K562 (cell line): ENCODE results near the gene COX5A. TPM values are rescaled to one million over a fixed set of nuclear protein-coding genes. Genes with fewer than 3 reads are reported as not detected.
A peak's percentile ranks its signal among the peaks of the same experiment; 100 is the strongest.

ENCODE experiments used
- ATAC-seq: fragments of 200-7000 bp; cut with Tn5 transposase; 3 replicates; pipeline ENCODE4 v1.9.1; 2020; ENCODE audit warnings: moderate library complexity
- BruUV-seq: library from RNA; stranded (reverse); fragments of 400-500 nt; replicated peaks from 2 replicates; lab custom pipeline; 2021; lab: Mats Ljungman, UMichigan
- CTCF ChIA-PET: fragments of 300-600 bp; formaldehyde crosslinking; extraction: SDS; loops from one replicate; lab custom pipeline; 2021; ENCODE audit warnings: low intra/inter-chr PET ratio; lab: Yijun Ruan, JAX
- POLR2A ChIA-PET: fragments of 300-600, 350-650 bp; sonication (Branson Sonifier 250); formaldehyde crosslinking; extraction: SDS; loops from one replicate; lab custom pipeline; 2021; ENCODE audit warnings: antibody characterized with exemption, inconsistent platforms; lab: Yijun Ruan, JAX
- DNase-seq, 4 experiments: peaks; one replicate each; pipeline versions ENCODE4 v3.0.0 to v3.0.0-alpha.2; 2011 to 2018; ENCODE audit warnings: low spot score in 3 of 4, mixed read lengths in 3 of 4; ENCODE audit errors: extremely low read depth in 1 of 4
- FAIRE-seq: peaks from 2 replicates; lab custom pipeline; 2011; peaks lifted over from hg19 to GRCh38; lab: Jason Lieb, UNC
- H2AFZ ChIP-seq: 2 replicates; pipeline ENCODE4 v1.6.0; 2011; ENCODE audit warnings: low read depth, low read length, control low read depth, inconsistent platforms
- H3K27ac ChIP-seq: fragments of 200-600 bp; 3 replicates; pipeline ENCODE4 v1.8.0; 2011; ENCODE audit warnings: low read depth, mild to moderate bottlenecking, control low read depth, inconsistent platforms, low read length, moderate library complexity, mixed read lengths; ENCODE audit errors: extremely low read depth
- H3K27me3 ChIP-seq, 2 experiments: fragments of 300-600 bp in 1 of 2; 2 replicates in 1 of 2; 3 replicates in 1 of 2; pipeline versions ENCODE4 v1.6.0 to v1.8.0; 2011; ENCODE audit warnings: inconsistent platforms in 2 of 2, low read length in 2 of 2, mild to moderate bottlenecking in 1 of 2, mixed read lengths in 1 of 2, moderate library complexity in 1 of 2; ENCODE audit not compliant: control insufficient read depth in 2 of 2, insufficient read depth in 2 of 2
- H3K36me3 ChIP-seq: fragments of 300-600 bp; 3 replicates; pipeline ENCODE4 v1.8.0; 2011; ENCODE audit warnings: mild to moderate bottlenecking, low read length, inconsistent platforms; ENCODE audit not compliant: control insufficient read depth, insufficient read depth
- H3K4me1 ChIP-seq, 2 experiments: fragments of 200-600 bp in 1 of 2; replicated peaks in 1 of 2; 2 replicates in 1 of 2; 3 replicates in 1 of 2; pipeline versions ENCODE4 v1.5.1 to v1.8.0; 2011; ENCODE audit warnings: inconsistent platforms in 2 of 2, low read length in 2 of 2, mild to moderate bottlenecking in 1 of 2, mixed read lengths in 1 of 2, moderate library complexity in 1 of 2; ENCODE audit not compliant: control insufficient read depth in 2 of 2, insufficient read depth in 2 of 2
- H3K4me2 ChIP-seq: 2 replicates; pipeline ENCODE4 v1.6.1; 2011; ENCODE audit warnings: low read length, control low read depth, inconsistent platforms, mixed read lengths; ENCODE audit not compliant: insufficient read depth
- H3K4me3 ChIP-seq: fragments of 200-600 bp; sonication (generic), shearing (Covaris generic); 2 replicates; pipeline ENCODE4 v1.5.1; 2016; ENCODE audit warnings: control low read depth, inconsistent platforms
- H3K79me2 ChIP-seq: fragments of 200-600 bp; 3 replicates; pipeline ENCODE4 v1.8.0; 2011; ENCODE audit warnings: low read length, inconsistent platforms; ENCODE audit not compliant: control insufficient read depth, insufficient read depth
- H3K9ac ChIP-seq, 2 experiments: 2 replicates each; pipeline versions ENCODE4 v1.6.0 to v1.6.1; 2011; ENCODE audit warnings: low read depth in 2 of 2, low read length in 2 of 2, control low read depth in 1 of 2, inconsistent platforms in 1 of 2, mild to moderate bottlenecking in 1 of 2, mixed read lengths in 1 of 2; ENCODE audit not compliant: insufficient read depth in 1 of 2
- H3K9me1 ChIP-seq: one replicate; pipeline ENCODE4 v1.6.0; 2011; ENCODE audit warnings: inconsistent platforms, mild to moderate bottlenecking, low read length, moderate library complexity; ENCODE audit not compliant: control insufficient read depth, insufficient read depth
- H3K9me3 ChIP-seq: replicated peaks from 2 replicates; pipeline ENCODE4 v1.5.1; 2011; ENCODE audit warnings: low read depth, low read length, inconsistent platforms; ENCODE audit not compliant: control insufficient read depth, insufficient read depth
- H4K20me1 ChIP-seq: replicated peaks from 2 replicates; pipeline ENCODE4 v1.6.1; 2011; ENCODE audit warnings: low read length, inconsistent platforms, mixed read lengths; ENCODE audit not compliant: control insufficient read depth, insufficient read depth
- BDP1 ChIP-seq: IDR thresholded peaks from 3 replicates; pipeline ENCODE4 v1.6.1; 2011; ENCODE audit not compliant: insufficient read length, insufficient read depth
- BHLHE40 ChIP-seq: IDR thresholded peaks from 2 replicates; pipeline ENCODE4 v1.6.1; 2011; ENCODE audit warnings: low read length, improper control_type of control experiment
- C11orf30 ChIP-seq: fragments of 450-650 bp; IDR thresholded peaks from 2 replicates; pipeline ENCODE4 v1.6.1; 2016; ENCODE audit warnings: low read depth, mild to moderate bottlenecking
- FOXJ3 ChIP-seq: sonication (generic); formaldehyde crosslinking; IDR thresholded peaks from 2 replicates; pipeline ENCODE4 v1.4.0; 2020; ENCODE audit warnings: mild to moderate bottlenecking, missing genetic modification reagents
- KDM1A ChIP-seq, 2 experiments: fragments of 450-650 bp; IDR thresholded peaks; 2 replicates each; pipeline ENCODE4 v1.6.1; 2016; ENCODE audit warnings: mild to moderate bottlenecking in 2 of 2
- PATZ1 ChIP-seq: fragments of 250-450 bp; sonication (Bioruptor Pico); IDR thresholded peaks from 2 replicates; pipeline ENCODE4 v1.5.0; 2020; ENCODE audit warnings: mild to moderate bottlenecking, borderline replicate concordance
- SMAD4 ChIP-seq: fragments of 250-450 bp; sonication (Bioruptor Pico); conservative IDR thresholded peaks from 2 replicates; pipeline ENCODE4 v1.8.0; 2021; ENCODE audit warnings: inconsistent platforms, mild to moderate bottlenecking, moderate library complexity
- SRSF9 ChIP-seq: fragments of 200-400 bp; formaldehyde crosslinking; IDR thresholded peaks from 2 replicates; pipeline ENCODE4 v1.6.1; 2017; ENCODE audit warnings: low read depth, low read length, borderline replicate concordance
- ZNF316 ChIP-seq: fragments of 450-650 bp; IDR thresholded peaks from 2 replicates; pipeline ENCODE4 v1.6.1; 2016
- ZNF655 ChIP-seq: fragments of 250-450 bp; sonication (Bioruptor Pico); IDR thresholded peaks from 2 replicates; pipeline ENCODE4 v1.5.0; 2021
- WGBS: fragments of 100-300 bp; shearing (Covaris generic); methylation state at CpG from one replicate; pipeline ENCODE4 v1.1.6; 2016; ENCODE audit warnings: low coverage, mixed read lengths; ENCODE audit not compliant: insufficient coverage; ENCODE audit errors: missing lambda C conversion rate; 5-methylcytosine and 5-hydroxymethylcytosine counted together
- in situ Hi-C: fragments of 300-500 bp; cut with MboI; formaldehyde crosslinking; loops from 4 replicates; pipeline ENCODE4 v1.15.0; 2018; ENCODE audit warnings: inconsistent platforms, mixed read lengths
- intact Hi-C: fragments of 100-400 bp; cut with micrococcal nuclease; formaldehyde crosslinking; loops from 2 replicates; pipeline ENCODE4 v1.14.2; 2022
- polyA plus RNA-seq, 8 experiments: library from polyadenylated mRNA; depleted of rRNA in 4 of 8; stranded (reverse) in 5 of 8; unstranded in 3 of 8; fragments of >200 nt; fragmentation: Nextera tagmentation in 2 of 8; fragmentation: Illumina TruSeq in 1 of 8; extraction: Ambion mirVana in 2 of 8; extraction: Trizol in 1 of 8; gene quantifications; 2 replicates each; pipeline versions ENCODE4 v1.2.1 to v1.2.3, GENCODE V29; 2011 to 2014; ENCODE audit warnings: inconsistent platforms in 1 of 8, missing spikeins in 1 of 8
- total RNA-seq, 7 experiments: library from RNA; depleted of rRNA in 6 of 7; stranded (reverse); fragments of >200 nt in 6 of 7; fragmentation: Illumina TruSeq in 2 of 7; extraction: Trizol in 2 of 7; gene quantifications; 2 replicates each; pipeline versions ENCODE4 v1.2.1 to v1.2.3, GENCODE V29; 2011 to 2021; ENCODE audit warnings: low replicate concordance in 1 of 7

Gene COX5A
- total and polyA plus RNA-seq, 9 of the 15 experiments (the other 6 are each of a cell fraction or from before 2014, with no cell fraction given): 86.8 to 553 (median 371) TPM

GRCh38 chr15:74870436-74871215, 67.2 kb downstream of the COX5A start:
- H3K27me3 ChIP-seq: no peaks in the 10 kb centered on the region
- in situ Hi-C loops (no loop called here), intact Hi-C loops (no loop called here)
- POLR2A ChIA-PET: interaction anchor here (0.6 to 2.0 kb wide), 8 partner anchors 12 to 458 kb away, joined by 3 to 7 read pairs (median 4); no protein-coding TSS in a partner anchor
- H3K36me3 ChIP-seq: peaks cover 36% of the 10 kb centered on the region
- ATAC-seq: no peak
- H3K4me3 ChIP-seq: no peak overlapping the region
- H3K79me2 ChIP-seq: peaks cover 67% of the 10 kb centered on the region
- H3K9me3 ChIP-seq: no peaks in the 10 kb centered on the region; the same call in 1 of the 2 replicates
- no peak overlapping the region for H3K27ac ChIP-seq
- BruUV-seq: no TSS peak
- no peak for DNase-seq
- H4K20me1 ChIP-seq: peaks cover 10% of the 10 kb centered on the region; the same call in 1 of the 2 replicates
- CTCF ChIA-PET: no interaction called here
- no peaks in the 10 kb centered on the region for H3K9me1 ChIP-seq
- no peak overlapping the region for H2AFZ ChIP-seq
- H3K4me2 ChIP-seq: 0 out of 2 replicates have a peak overlapping the region, but pooled peaks have one; percentile 7
- peak overlapping the region; percentile 1 to 2; a peak in 1 of 4 replicates for H3K9ac ChIP-seq
- 81% methylated on average over 6 of the region's 6 CpGs for WGBS
- no peak for FAIRE-seq
- H3K4me1 ChIP-seq: peaks cover 19 to 22% of the 10 kb centered on the region in 2 experiments; a peak in 4 of 5 replicates
- TF ChIP-seq SMAD4 (CRISPR knock-in tag) (0 out of 2 replicates have a peak, but pooled peaks have one; percentile 1), FOXJ3 (CRISPR knock-in tag) (no peak), PATZ1 (CRISPR knock-in tag) (no peak), BDP1 (no peak), ZNF655 (CRISPR knock-in tag) (no peak), SRSF9 (no peak), C11orf30 (peak; percentile 49), ZNF316 (peak; percentile 75), BHLHE40 (no peak), KDM1A (IDR thresholded peaks at IDR 0.05) (no peak)
